HEK293T (cell line): ENCODE data around the gene TGFBR3.

Experiments
- ARNT ChIP-seq: fragments of 450-650 bp; IDR thresholded peaks from 2 replicates; pipeline ENCODE4 v1.6.1; 2017; ENCODE audit warnings: mild to moderate bottlenecking
- CTBP1 ChIP-seq: fragments of 450-650 bp; IDR thresholded peaks from 2 replicates; pipeline ENCODE4 v1.6.1; 2016; ENCODE audit warnings: borderline replicate concordance
- FOXA1 ChIP-seq: fragments of 450-650 bp; IDR thresholded peaks from 2 replicates; pipeline ENCODE4 v1.6.1; 2016; ENCODE audit warnings: mild to moderate bottlenecking
- FOXK2 ChIP-seq: fragments of 450-650 bp; IDR thresholded peaks from 2 replicates; pipeline ENCODE4 v1.6.1; 2016; ENCODE audit warnings: mild to moderate bottlenecking
- FOXM1 ChIP-seq: fragments of 450-650 bp; IDR thresholded peaks from 2 replicates; pipeline ENCODE4 v1.6.1; 2017; ENCODE audit warnings: mild to moderate bottlenecking, borderline replicate concordance
- HDGF ChIP-seq: fragments of 450-650 bp; IDR thresholded peaks from 2 replicates; pipeline ENCODE4 v1.6.1; 2017; ENCODE audit warnings: antibody characterized with exemption, borderline replicate concordance
- SUZ12 ChIP-seq: fragments of 450-650 bp; IDR thresholded peaks from 2 replicates; pipeline ENCODE4 v1.6.1; 2016; ENCODE audit warnings: mild to moderate bottlenecking

- TF ChIP-seq SUZ12 (no peak), CTBP1 (no peak), HDGF (no peak), FOXK2 (no peak), FOXA1 (no peak), ARNT (no peak), FOXM1 (no peak)
These were observed 224.8 kb downstream of the TGFBR3 start for GRCh38 chr1:91661121-91661520.
